ENCODE measurements around the gene SIX6.
"Not testable (repeated sequence)": the region's sequence is repeated elsewhere in the genome, so short reads cannot be mapped to it uniquely, and the experiment has no call there.

The SIX6 gene

DNA sequence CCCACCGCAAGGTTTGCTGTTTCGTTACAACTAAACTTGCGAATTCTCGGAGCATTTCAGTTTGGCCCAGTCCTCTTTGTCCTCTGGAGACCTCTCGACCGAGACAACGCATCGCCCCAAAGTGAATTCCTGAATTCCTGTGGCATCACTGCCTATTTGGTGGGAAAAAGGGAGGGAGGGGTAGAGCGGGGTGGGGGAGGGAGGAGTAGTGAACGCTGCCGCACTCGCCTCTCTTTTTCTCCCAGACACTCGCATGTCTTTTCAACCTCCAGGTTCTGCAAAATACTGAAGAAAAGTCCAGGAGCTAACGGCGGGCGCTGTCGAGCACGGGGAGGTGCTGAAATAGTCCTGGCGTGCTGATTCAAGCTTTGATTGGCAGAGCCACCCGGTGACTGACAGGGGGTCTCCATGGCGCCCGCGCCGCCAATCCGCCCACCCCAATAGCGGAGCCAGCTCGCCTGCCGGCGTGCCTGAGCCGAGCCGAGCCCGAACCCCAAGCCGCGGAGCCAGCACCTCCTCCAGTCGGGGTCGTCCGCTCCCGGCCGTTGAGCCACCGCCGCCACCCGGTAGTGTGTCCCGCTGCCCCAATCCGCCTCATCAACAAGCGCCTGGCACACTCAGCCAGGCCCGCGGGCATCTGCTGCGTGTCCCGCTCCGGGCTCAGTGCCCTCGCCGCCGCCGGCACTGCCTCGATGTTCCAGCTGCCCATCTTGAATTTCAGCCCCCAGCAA lies at the start of gene SIX6:
TSS of gene SIX6 (plus strand) at position 440 of the 731 bp plus-strand sequence. CDS start at position 693, 253 bp downstream.
- DNase-seq: no peak

DNA sequence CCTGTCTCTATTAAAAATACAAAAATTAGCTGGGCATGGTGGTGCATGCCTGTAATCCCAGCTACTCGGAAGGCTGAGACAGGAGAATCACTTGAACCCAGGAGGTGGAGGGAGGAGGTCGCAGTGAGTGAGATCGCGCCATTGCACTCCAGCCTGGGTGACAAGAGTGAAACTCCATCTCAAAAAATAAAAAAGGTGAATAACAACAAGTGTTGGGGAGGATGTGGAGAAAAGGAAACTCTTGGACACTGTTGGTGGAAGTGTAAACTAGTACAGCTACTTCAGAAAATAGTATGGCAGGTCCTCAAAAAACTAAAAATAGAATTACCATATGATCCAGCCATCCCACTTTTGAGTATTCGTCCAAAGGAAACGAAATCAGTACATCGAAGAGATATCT lies 28.7 kb upstream of the SIX6 start:
- DNase-seq: not testable (repeated sequence)

DNA sequence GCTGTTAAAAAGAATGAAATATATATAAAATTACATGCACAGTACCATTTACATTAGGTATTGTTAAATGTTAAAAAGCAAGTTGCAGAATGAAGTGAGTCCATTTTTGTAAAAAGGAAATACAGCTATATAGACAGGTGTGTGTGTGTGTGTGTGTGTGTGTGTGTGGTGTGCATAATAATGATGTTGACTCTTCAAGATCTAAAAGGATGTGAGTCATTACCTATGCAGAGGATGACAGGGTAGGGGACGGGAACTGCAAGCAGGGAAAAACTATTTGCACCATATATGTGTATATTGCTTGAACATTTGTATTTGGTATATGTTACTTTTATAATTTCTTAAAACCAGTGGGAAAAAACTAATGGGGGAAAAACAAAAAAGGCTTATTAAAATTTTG lies 26.2 kb upstream of the SIX6 start:
- DNase-seq: no peak

DNA sequence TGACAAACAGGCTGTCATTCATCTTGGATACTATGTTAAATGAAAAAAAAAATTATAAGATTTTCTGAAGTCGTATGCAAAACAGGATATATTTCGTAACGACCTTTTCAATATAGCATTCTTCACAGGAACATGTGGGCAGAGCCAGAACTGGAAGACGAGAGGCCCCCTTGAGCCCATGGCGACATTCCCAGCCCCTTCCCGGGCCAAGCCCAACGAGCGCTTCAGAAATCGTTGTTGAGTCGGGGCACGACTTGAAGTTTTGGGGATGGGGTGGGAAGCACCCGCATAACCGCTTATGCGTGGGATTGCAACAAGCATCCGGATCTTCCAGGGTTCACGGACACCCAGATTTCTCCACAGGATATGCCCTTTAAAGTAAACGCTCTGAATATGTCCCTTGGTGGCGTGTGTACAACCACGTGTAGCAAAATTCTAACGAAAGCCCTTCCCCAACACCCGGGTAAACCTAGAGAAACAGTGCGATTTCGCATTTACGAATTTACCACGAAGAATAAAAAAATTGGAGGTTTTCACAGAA lies 23.8 kb upstream of the SIX6 start:
- DNase-seq: no peak

DNA sequence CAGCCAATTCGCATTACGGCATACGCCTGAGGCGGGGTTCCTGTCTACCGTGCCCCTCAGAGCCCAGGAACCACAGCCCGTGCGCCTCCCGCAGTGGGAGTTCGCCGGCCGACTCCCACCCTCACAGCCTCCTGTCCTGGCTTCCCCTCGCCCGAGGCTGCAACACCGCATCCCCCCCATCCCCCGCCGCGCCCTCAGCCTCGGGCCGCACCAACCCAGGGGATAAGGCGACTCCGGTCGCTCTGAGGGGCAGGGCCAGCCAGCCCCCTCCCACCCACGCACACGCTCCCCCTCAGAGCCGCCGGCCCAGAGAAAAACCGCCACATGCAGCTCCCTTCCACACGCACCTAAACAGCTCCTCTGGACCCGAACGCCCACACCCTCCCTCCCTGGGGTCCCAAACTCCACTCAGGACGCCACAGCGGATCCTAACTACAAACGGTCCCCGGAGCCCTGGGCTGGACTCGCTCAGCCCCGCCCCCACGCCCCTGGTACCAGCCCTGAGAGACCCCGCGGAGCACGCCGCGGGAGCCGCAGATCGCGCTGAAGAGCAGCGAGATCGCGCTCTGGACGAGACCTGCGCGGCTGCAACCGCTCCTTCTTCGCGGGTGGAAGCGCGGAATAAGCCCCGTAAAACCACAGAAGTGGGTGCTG lies 23.2 kb upstream of the SIX6 start, which contains the start of gene C14orf39:
TSS of gene C14orf39 (minus strand) at position 466 of the 654 bp plus-strand sequence. CDS start 985 bp downstream, outside the sequence.
- DNase-seq: no peak

DNA sequence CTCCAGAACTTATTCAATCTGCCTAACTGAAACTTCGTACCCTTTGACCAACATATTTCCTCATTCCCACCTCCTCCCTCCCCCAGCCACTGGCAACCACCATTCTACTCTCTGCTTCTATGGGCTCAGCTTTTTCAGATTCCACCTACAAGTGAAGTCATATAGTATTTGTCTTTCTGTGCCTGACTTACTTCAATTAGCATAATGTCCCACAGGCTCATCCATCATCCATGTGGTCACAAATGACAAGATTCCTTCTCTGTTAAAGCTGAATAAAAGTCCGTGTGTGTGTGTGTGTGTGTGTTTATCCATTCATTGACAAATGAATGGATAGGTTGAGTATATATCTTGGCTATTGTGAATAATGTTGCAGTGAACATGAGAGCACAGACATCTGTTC lies 21.7 kb upstream of the SIX6 start:
- no peak for DNase-seq

DNA sequence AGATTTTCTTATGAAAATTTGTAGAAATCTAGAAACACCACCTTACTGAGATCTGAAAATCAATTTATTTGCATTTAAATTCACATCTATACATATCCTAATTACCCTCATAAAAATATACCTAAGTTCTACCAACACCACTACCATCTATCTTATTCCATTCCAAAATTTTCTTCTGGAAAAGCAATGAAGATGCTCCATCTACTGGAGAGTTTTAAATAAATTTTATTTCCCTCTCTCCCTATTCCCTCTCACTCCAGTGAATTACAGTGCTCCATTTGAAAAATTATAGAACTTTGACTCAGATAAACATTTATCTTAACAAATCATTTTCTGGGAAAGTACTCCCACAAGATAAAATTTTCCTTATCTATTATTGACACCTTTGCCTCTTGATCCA lies 20.8 kb upstream of the SIX6 start:
- no peak for DNase-seq

DNA sequence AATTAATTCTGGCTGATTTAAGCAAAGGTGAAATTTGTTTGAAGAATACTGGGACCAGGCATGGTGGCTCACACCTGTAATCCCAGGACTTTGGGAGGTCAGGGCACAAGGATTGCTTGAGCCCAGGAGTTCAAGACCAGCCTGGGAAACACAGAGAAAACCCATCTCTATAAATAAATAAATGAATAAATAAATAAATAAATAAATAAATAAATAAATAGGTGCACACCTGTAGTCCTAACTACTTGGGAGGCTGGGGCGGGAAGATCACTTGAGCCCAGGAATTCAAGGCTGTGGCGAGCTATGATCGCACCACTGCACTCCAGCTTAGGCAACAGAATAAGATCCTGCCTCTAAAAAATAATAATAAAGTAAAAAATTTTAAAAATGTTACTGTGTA lies 18.7 kb upstream of the SIX6 start:
- no peak for DNase-seq

DNA sequence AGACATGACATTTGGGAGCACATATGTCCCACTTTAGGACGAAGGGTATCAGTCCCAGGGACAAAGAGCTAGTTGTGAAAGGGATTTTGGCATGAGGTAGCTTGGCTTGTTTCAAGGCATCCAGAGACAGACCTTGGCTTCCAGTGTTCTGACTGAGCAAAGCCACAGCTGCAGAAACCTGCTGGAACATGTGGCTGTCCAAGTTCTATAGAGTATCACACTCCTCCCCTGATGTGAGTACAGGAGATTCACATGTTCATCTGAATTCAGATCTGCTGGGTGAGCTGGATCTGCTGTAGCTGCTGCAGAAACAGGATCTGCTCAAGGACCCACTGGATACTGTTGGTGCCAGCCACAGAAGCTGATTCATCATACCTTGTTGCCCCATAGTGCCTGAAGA lies 13.0 kb upstream of the SIX6 start:
- no peak for DNase-seq

DNA sequence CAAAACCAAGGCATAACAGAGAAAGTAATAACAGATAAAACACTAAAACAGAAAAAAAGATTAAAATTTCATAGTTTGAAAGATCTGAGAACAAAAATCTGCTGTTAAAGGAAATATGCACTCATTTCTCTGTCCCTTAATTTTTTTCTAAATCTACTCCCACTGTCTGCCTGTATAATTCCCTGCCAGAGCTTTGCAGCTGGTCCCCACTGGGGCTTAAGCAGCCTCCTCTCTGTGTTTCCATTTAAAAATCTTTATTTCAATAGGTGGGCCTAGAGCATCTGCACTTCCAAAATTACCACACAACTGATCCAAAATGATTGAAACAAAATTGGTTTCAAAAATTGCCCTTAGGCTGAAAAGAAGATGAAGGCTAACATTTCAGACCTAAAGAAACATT lies 6.4 kb upstream of the SIX6 start:
- no peak for DNase-seq

DNA sequence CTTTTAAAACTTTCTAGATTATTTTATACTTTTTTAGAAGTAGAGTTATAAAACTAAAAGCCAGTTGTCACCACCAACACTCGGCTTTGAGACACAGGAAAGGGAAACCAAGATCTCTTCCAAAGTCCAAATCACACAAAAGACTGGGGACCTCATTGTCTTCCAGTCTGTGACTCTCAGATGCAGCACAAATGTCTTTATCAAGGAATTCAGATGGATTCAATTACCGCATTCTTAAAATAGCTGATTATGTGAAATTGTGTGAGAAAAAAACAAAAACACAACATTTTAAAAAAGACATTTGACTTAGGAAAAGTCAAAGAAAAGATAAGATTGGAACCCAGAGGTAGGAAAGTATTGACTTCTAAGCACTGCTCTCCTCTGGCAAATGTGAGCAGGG lies 3.5 kb upstream of the SIX6 start:
- DNase-seq: no peak

DNA sequence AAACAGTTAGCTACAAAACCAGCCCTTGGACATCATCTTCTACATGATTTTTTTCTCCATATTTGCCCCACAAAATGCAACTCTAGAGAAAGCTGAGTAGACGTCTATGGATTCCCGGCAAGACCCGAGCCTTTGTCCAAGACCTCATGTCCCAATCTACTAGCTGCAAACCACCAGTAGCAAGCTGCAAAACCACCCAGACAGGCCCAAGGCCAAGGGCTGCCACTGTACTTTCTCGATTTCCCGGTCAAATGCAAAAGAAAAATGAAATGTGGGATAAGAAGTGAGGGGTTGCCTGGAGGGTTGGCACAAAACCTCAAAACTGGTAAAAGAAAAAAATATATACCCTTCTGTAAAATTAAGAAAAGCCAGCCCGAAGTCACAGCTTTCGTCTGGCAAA lies 2.9 kb upstream of the SIX6 start:
- DNase-seq: no peak

DNA sequence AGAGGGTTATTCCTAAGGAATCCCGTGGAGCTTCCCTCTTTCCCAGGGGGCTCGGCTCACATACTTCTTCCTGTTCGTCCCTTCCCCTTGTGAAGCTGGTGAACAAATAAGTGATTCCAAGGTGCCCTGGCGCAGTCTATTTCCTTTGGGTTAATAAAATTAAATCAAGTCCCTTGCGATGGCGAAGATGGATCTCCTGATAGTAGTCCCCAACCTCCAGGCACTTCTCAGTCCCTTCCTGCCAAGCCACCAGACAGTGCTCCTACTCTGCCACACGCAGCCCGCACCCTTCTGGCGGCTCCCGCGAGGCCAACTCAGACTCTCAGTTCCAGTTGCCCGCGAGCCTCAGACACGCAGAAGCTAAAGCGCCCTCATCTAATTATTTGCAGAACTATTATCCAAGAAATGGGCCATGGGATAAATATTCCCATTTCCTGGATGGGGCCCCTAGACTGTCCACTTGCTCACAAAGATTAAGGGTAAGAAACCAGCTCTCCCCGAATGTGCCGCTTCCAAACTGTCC lies 2.4 kb upstream of the SIX6 start:
- DNase-seq: no peak

DNA sequence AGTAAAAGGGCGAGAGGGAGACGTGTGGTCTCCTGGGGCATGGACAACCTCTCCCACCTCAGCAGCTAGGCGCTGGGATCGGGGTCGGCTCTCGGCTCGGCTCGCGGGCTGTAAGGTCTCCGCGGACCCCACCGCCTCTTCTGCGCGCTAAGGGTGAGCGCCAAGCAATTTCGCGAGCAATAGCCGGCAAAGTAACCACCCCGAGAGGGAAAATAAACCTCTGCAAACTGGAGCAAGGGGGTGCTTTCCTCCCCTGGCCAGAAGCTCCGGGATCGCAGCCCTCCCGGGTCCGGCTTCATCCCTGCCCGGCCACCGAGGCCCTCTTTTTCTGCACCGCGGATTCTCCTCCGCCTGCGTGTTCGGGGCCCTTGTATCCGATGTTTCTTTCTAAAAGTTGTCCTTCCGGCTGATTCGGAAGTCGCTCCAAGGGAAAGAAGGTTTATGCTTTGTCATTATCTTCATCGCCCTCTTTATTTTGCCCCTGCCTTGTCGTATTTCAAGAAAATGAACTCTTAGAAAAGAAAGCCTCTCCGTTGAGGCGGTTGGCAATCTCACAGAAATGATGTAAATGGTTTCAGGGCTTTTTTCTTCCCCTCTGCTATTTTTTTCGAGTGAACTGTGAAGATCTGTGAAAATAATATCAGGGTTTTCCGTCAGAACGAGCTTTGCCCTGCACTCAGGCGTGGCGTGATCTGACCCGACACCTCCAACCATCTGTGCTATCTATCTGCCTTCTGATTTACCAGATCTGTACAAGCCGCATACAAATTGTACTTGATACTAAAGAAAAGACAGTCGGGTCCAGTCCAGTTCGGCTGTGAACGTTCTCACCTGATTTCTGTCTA lies 1.7 kb upstream of the SIX6 start:
- no peak for DNase-seq

DNA sequence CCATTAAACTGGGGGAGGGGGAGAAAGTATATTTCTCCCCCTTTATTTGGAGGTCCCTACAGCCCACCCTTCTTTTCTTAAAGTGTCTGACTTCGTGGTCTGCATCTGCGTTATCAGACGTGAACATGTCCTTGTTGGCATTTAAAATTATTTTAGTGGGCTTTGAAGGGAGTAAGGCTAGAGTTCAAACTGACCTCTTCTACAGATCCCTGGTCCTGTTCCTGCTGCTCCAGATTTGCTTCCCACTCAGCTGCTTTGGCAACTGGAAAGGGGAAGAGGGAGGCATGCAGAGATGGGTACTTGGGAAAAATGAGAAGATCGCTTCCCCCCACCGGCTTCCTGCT lies 611 bp upstream of the SIX6 start:
- no peak for DNase-seq

DNA sequence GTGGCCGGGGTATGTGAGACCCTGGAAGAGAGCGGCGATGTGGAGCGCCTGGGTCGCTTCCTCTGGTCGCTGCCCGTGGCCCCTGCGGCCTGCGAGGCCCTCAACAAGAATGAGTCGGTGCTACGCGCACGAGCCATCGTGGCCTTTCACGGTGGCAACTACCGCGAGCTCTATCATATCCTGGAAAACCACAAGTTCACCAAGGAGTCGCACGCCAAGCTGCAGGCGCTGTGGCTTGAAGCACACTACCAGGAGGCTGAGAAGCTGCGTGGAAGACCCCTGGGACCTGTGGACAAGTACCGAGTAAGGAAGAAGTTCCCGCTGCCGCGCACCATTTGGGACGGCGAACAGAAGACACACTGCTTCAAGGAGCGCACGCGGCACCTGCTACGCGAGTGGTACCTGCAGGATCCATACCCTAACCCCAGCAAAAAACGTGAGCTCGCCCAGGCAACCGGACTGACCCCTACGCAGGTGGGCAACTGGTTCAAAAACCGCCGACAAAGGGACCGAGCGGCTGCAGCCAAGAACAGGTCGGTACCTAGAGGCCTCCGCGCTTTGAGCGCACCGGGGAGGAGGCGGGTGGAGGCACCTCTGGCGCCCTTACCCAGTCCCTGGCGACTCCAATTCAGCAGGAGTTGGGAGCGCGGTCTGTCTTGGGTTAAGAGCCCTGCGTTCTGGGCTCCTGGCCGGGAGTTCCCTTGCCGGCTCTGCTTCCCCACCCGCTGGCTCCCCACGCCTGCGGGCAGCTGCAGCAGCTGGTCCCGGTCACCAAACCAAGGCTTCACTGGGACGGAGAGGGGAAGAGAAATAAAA lies 700 bp downstream of the SIX6 start:
- DNase-seq: no peak

DNA sequence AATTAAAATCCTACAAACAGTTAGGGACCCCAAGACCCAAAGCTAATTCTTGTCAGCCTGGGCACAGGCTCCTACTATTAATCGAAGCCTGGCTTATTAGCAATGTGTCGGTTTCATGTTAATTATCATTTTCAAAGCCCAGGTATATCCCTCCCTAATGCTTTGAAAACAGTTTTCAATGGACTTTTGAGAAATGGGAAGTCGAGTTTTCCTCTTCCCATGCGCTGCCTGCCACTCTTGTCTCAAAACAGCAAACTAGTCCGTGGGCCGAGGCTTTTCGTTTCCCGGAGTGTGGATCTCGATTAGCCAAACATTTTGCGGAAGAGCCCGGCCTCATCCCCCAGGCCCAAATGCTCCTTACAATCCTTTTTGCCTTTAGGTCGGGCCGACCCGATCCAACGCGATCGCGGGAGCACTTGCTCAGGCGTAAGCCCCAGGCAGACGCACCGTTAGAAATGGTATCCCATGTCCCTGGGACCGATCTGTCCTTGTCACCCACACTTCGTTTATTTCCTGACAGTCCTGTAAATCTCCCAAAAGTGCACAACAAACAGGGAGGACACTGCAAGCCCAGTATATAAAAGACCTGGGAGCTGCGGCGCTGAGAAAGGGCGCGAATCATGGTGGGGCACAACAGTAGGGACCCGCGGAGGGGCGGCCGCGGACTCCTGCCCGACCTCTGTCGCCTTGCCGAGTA lies 1.5 kb downstream of the SIX6 start:
- no peak for DNase-seq

DNA sequence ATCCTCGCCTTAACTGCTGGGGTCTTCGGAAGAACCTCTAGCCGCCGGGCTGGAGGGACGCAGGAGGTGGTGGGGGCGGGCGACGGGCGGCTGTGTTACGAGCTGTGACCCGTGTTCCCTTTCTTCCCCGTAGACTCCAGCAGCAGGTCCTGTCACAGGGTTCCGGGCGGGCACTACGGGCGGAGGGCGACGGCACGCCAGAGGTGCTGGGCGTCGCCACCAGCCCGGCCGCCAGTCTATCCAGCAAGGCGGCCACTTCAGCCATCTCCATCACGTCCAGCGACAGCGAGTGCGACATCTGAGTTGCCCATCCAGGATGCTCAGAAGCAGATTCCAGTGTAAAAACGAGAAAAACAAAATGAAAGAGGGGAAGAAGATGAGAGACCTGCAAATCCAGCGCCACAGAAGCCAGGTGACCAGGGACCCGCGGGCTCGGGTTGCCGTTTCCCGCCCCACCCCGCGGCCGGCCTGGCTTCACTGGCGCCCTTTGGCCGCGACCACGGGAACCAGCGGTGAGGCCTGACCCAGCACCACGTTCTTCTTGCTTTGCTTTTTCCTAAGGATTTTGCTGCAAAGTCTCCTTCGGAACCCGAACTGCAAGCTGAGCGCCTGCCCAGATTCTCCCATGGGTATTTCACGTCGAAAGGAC lies 2.1 kb downstream of the SIX6 start:
- DNase-seq: no peak

DNA sequence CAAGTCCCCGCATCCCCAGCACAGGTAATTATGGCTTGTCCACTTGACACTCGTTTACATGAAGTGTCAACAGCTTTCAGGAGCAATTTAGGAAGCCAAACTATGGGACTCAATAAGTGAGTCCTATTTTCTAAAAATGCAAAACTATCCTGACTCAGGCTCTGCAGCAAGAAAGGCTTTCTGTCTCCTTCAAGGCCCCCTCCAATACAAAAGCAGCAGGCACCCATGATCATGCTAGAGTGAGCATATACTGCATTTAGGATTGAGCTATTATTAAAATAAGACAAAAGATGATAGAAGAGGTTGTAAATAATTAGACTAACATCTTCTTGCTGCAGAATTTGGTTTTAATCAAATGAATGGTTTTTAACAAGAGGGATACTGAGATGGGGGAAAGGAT lies 3.2 kb downstream of the SIX6 start:
- no peak for DNase-seq

DNA sequence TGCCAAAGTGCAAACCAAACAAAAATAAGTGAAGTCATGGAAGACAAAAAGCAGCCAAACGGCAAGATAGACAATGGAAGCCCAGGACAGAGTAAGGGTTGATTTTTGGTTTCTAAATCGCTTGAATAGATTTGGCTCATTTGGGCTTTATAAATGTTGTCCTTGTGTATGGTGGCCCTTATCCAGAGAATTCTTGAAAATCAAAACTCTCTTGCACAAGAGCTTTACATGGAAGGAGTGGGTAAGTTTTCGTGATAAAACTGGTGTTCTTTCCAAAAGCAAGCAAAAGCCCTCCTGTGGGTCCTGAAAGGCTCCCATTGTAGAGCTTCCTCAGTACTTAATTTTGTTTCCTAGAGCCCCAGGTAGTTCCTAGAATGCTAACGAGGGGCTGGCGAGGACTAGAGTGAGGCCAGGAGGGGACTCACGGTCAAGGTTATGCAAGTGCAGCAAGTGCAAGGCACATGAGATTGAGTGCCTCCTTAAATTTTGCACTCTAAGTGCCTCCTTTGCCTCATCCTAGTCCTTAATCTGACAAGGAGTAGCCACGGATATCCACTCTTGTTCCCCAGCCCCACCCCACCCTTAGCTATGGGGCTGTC lies 4.1 kb downstream of the SIX6 start:
- DNase-seq: no peak

DNA sequence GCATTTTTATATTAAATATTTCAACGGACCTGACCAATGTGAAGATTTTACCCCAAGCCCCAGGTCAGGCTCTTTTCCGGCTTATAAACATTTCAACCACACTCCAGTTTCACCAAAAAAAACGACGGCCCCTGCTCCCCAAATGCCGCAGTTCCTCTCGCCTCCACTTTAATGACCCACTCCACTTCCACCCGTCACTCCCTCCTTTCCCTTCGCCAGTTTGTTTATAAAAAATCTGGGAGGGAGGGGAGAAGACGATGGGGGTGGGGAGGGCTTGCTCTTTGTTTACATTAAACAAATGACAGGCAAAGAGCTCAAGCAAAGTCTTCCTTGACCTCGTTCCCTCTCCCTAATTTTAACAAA lies 5.4 kb downstream of the SIX6 start:
- DNase-seq: no peak

Measured in CD4-positive, alpha-beta T cell treated with Interleukin-10 for 1 hour (primary cell).